GM10266 (cell line): ENCODE data around the gene CASP8.

Source experiments
- DNase-seq: peaks from one replicate; pipeline ENCODE4 v3.0.0; 2012; ENCODE audit errors: extremely low spot score
- TF ChIP-seq, protein P1 (sequence below): IDR thresholded peaks from 2 replicates; pipeline ENCODE4 v1.5.1; 2012; ENCODE audit warnings: mild to moderate bottlenecking, low read depth; ENCODE audit not compliant: control insufficient read depth, insufficient read depth; ENCODE audit errors: missing control alignments

The CASP8 gene

GRCh38 chr2:201246280-201246679 lies 14.1 kb upstream of the CASP8 start:
- DNase-seq = no peak
- TF ChIP-seq, protein P1, sequence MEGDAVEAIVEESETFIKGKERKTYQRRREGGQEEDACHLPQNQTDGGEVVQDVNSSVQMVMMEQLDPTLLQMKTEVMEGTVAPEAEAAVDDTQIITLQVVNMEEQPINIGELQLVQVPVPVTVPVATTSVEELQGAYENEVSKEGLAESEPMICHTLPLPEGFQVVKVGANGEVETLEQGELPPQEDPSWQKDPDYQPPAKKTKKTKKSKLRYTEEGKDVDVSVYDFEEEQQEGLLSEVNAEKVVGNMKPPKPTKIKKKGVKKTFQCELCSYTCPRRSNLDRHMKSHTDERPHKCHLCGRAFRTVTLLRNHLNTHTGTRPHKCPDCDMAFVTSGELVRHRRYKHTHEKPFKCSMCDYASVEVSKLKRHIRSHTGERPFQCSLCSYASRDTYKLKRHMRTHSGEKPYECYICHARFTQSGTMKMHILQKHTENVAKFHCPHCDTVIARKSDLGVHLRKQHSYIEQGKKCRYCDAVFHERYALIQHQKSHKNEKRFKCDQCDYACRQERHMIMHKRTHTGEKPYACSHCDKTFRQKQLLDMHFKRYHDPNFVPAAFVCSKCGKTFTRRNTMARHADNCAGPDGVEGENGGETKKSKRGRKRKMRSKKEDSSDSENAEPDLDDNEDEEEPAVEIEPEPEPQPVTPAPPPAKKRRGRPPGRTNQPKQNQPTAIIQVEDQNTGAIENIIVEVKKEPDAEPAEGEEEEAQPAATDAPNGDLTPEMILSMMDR = no peak

GRCh38 chr2:201248288-201248844 lies 12.0 kb upstream of the CASP8 start:
- TF ChIP-seq, protein P1 = no peak
- no peak for DNase-seq

DNA sequence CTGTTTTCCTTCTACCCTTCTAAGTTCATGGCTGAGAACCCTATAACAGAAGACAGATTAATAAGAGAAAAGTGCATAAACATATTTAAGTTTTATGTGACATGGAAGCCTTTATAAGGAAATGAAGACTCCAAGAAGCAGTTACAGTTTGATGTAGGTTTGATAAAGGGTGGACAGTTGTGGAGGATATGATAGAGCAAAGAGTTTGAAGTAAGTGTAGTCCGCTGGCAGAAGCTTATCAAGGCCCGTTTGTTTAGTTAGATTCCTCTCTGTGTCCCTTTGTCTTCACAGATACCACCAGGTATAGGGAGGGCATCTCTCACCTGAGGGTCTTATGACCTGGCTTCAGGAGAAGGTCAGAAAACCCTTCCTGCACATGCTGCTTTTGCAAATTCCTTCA lies 10.4 kb upstream of the CASP8 start:
- TF ChIP-seq, protein P1 = no peak
- no peak for DNase-seq

- DNase-seq = no peak
- TF ChIP-seq, protein P1 = no peak
These were observed 9.6 kb upstream of the CASP8 start for GRCh38 chr2:201250741-201251140.

DNA sequence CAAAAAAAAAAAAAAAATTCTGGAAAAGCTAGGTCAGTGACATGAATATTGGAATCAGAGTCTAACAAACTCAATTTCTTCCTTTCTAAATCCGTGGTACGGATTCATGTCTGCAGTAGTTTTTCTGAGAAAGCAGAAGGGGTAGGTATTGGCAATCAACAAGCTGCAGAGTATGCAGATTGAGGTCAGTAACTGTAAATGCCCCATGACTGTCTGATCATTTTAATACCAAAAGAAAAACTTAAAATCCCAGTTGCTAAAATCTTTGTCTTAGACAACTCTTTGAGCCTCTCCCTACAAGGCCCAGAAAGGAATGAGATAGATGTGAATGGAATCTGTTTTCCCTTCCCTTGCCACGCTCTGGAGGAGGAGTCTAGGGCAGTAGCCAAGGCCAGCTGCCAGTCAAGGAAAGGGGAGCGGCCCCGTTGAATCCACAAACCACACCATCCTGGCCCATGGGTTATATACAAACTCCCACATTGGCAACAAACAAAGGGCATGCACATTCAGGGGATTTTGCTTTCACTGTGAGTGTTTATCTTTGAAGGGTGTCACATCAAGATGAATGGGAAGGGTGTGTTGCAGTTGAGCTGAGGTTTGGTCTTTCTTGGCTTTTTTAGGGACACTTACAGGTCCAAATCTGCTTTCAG lies 6.1 kb upstream of the CASP8 start:
- TF ChIP-seq, protein P1 = no peak
- no peak for DNase-seq

DNA sequence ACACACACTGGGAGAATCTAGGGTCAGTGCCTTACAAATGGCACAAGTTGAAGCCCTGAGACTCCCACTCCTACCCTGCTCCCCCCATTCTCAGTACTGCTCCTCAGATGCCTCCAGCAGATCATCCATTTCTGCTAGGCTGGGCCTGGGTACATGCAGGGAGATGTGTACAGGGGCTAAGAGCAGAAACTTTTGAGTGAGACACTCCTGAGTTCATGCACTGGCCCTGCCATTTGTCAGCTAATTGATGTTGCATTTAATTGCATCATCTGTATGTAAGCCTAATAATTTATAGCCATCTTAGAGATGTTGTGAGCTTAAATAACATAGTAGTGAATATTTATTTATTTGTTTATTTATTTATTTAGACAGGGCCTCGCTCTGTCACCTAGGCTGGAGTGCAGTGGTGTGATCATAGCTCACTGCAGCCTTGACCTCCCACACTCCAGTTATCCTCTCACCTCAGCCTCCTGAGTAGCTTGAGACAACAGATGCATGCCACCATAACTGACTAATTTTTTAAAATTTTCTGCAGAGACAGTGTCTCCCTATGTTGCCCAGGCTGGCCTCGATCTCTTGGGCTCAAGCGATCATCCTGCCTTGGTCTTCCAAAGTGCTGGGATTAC lies 4.8 kb upstream of the CASP8 start:
- DNase-seq = no peak
- TF ChIP-seq, protein P1 = no peak

- DNase-seq = no peak
- TF ChIP-seq, protein P1 = no peak
These were observed 4.3 kb upstream of the CASP8 start for GRCh38 chr2:201256082-201256481.
